Activated CD4-positive, alpha-beta T cell treated with anti-CD3 and anti-CD28 coated beads, Interleukin-2, amount 10 ng/mL, durations not matched to agents 24 days and 14 days (primary cell): ENCODE measurements around the gene RERE. TPM values are rescaled to one million over a fixed set of nuclear protein-coding genes. Genes with fewer than 3 reads are reported as not detected.
A peak's percentile ranks its signal among the peaks of the same experiment; 100 is the strongest.

Experiments
- DNase-seq: peaks from one replicate; pipeline ENCODE4 v3.0.0; 2022
- H3K27ac Mint-ChIP-seq: one replicate; pipeline ENCODE4 v1.8.0; 2022; ENCODE audit warnings: mild to moderate bottlenecking, mixed read lengths
- H3K27me3 Mint-ChIP-seq: one replicate; pipeline ENCODE4 v1.8.0; 2022; ENCODE audit warnings: mixed read lengths
- H3K36me3 Mint-ChIP-seq: one replicate; pipeline ENCODE4 v1.8.0; 2022; ENCODE audit warnings: low read depth, mild to moderate bottlenecking, mixed read lengths
- H3K4me1 Mint-ChIP-seq: one replicate; pipeline ENCODE4 v1.8.0; 2021; ENCODE audit warnings: mixed read lengths
- H3K4me3 Mint-ChIP-seq: one replicate; pipeline ENCODE4 v1.8.0; 2022; ENCODE audit warnings: mild to moderate bottlenecking, moderate library complexity, mixed read lengths
- H3K9me3 Mint-ChIP-seq: one replicate; pipeline ENCODE4 v1.8.0; 2021; ENCODE audit warnings: mixed read lengths
- intact Hi-C: fragments of 100-400 bp; cut with micrococcal nuclease; formaldehyde crosslinking; loops from one replicate; pipeline ENCODE4 v1.15.1; 2023
- total RNA-seq: library from RNA; stranded (reverse); gene quantifications from 2 replicates; pipeline ENCODE4 v1.2.3, GENCODE V29; 2022

Gene RERE
- total RNA-seq, 1 donor from 2014 or later = 85.6 TPM

DNA sequence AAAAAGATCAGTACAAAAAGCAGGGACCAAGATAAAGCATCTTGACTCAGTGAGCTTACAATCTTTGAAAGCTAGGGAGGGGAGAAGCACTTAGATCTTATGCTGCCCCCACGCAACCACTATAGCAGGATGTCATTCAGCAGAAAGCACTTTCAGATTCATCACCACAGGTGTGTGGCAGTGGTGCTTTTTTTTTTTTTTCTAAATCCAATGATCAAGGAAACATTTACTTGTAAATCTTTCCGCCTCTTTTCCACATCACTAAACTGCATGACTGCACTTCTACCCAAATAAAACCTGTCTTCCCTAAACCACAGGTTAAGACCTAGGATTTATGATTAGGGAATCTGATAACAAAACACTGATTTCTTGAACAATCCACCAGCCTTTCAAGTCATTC lies 344.8 kb downstream of the RERE start:
- peak; percentile 84 for DNase-seq
- Mint-ChIP-seq H3K9me3 (no peaks in the 10 kb centered on the region), H3K4me1 (peaks cover 44% of the 10 kb centered on the region), H3K27ac (peak overlapping the region; percentile 86), H3K27me3 (no peaks in the 10 kb centered on the region), H3K4me3 (peak overlapping the region; percentile 51), H3K36me3 (peaks cover 6% of the 10 kb centered on the region)
- intact Hi-C loops = loop anchor here (1.0 to 10.0 kb wide), 4 partner anchors 48 to 192 kb away; no protein-coding TSS in a partner anchor

GRCh38 chr1:8471451-8471850 lies 346.0 kb downstream of the RERE start:
- Mint-ChIP-seq H3K4me1 (peaks cover 35% of the 10 kb centered on the region), H3K36me3 (peaks cover 5% of the 10 kb centered on the region), H3K27ac (no peak overlapping the region), H3K4me3 (no peak overlapping the region), H3K27me3 (no peaks in the 10 kb centered on the region), H3K9me3 (no peaks in the 10 kb centered on the region)
- intact Hi-C loops = loop anchor here (10.0 kb wide), 1 partner anchor 193 kb away; no protein-coding TSS in a partner anchor
- DNase-seq = no peak

DNA sequence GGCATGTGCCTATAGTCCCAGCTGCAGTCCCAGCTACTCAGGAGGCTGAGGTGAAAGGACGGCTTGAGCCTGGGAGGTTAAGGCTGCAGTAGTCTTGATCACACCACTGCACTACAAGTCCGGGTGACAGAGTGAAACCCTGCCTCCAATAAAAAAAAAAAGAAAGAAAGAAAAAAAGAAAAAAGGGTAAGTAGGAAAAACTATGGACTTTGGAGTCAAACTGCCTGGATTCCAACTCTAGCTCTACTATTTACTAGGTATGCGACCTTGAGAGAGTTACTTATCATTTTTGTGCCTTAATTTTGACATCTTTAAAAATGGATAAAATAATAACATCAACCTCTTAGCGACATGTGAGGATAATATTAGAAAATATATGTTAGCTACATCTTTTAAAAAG lies 348.7 kb downstream of the RERE start:
- Mint-ChIP-seq H3K4me3 (no peak overlapping the region), H3K9me3 (no peaks in the 10 kb centered on the region), H3K4me1 (peaks cover 30% of the 10 kb centered on the region), H3K27ac (no peak overlapping the region), H3K27me3 (no peaks in the 10 kb centered on the region), H3K36me3 (peaks cover 12% of the 10 kb centered on the region)
- no peak for DNase-seq
- intact Hi-C loops = no loop called here

DNA sequence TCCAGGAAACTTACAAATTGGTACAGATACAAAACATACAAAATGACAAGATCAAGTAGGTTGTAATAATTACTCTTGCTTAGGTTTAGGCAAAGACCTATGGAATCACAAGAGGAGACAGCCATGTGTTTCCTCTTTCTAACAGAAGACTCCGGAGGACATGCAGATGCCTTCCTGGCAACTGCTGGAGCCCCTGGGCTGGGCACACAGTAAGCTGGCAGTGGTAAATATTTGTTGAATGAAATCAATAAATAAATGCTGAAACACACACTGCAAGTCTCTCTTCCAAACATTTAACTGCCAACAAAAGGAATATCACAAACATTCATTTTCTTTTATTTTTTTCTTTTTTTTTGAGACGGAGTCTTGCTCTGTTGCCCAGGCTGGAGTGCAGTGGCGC lies 350.1 kb downstream of the RERE start:
- Mint-ChIP-seq H3K36me3 (peaks cover 19% of the 10 kb centered on the region), H3K27ac (no peak overlapping the region)

DNA sequence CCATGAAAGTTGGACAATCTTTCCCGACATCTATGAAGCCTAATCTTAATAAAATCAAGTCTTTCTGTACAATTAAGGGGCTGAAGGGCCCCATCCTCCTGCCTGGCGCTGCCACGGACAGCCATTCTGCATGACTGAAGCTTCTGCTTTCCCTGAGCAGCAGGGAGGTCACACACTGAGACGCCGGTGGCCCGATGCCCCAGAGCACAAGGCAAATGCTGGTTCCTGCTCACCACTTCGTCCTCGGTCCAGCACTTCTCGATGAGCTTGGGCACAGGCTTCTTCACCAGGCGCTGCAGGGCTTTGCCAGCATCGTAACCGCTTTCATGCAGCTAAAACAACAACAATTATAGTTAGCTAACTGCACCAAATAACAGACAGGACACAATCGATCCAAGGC lies 351.7 kb downstream of the RERE start:
- no peaks in the 10 kb centered on the region for H3K27me3 Mint-ChIP-seq
- no peak for DNase-seq
- no peaks in the 10 kb centered on the region for H3K9me3 Mint-ChIP-seq
- no peak overlapping the region for H3K27ac Mint-ChIP-seq
- H3K36me3 Mint-ChIP-seq = peaks cover 25% of the 10 kb centered on the region
- intact Hi-C loops = no loop called here
- H3K4me1 Mint-ChIP-seq = peaks cover 25% of the 10 kb centered on the region
- H3K4me3 Mint-ChIP-seq = no peak overlapping the region

More for the DNA sequence above, 350.1 kb downstream of the RERE start:
- Mint-ChIP-seq H3K27me3 (no peaks in the 10 kb centered on the region), H3K4me3 (no peak overlapping the region), H3K4me1 (peaks cover 27% of the 10 kb centered on the region), H3K9me3 (no peaks in the 10 kb centered on the region)
- intact Hi-C loops = no loop called here
- DNase-seq = no peak

- no peaks in the 10 kb centered on the region for H3K27me3 Mint-ChIP-seq
- intact Hi-C loops = no loop called here
- no peak overlapping the region for H3K27ac Mint-ChIP-seq
- peaks cover 25% of the 10 kb centered on the region for H3K36me3 Mint-ChIP-seq
- no peaks in the 10 kb centered on the region for H3K9me3 Mint-ChIP-seq
- H3K4me3 Mint-ChIP-seq = no peak overlapping the region
- no peak for DNase-seq
- H3K4me1 Mint-ChIP-seq = peaks cover 25% of the 10 kb centered on the region
Measured at GRCh38 chr1:8465013-8465412, 352.4 kb downstream of the RERE start.

DNA sequence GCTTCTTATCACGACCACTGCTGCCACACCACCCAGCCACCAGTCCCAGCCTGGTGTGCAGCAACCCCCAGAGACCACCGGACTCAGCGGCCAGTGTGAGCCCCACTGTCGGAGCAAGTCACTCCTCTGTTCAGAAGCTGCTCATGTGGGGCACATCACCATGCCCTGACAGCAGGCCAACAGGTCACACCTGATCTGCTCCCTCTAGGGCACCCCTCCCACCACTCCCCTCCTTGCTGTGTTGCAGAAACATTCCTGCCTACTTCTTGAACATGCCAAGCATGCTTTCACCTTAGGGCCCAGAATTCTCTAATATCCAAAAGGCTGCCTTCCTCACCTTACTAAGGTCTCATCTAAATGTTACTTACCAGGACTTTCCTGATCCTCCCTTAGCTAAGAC lies 353.1 kb downstream of the RERE start:
- intact Hi-C loops = no loop called here
- H3K27ac Mint-ChIP-seq = no peak overlapping the region
- no peaks in the 10 kb centered on the region for H3K9me3 Mint-ChIP-seq

DNA sequence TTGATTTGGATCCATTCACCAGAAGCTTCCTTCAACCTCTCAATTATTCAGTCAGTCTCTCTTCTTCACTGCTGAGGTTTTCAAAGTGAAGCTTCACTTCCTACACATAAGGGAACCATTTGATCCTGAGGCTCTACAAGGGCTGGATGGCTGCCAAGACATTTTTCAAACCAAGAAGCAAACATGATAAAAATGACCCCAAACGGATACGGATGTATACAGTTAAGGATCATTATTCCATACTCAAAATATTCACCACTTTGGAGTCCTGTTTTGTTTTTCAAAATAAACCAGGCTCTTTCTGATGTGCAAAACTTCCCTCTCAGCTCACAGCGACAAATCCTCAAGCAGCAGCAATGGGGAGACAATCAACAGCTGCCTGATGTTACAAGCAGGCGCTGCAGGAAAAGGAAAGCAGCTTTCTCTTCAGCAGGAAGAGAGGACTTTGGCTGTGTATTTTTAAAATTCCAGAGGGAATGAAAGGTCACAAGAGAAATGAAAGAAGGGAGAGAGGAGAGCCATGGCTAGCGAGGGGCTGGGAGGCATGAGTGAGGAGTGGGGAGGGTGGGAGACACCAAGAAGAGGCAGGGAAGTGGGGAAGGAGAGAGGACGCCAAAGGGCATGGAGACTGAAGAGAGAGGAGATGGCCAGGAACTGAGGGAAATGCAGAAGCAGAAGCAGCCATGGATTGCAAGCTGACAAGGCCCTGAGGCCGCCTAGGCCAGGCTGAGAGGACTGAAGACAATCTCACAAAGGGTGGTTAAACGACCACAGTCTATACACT lies 354.1 kb downstream of the RERE start:
- Mint-ChIP-seq H3K4me1 (peaks cover 25% of the 10 kb centered on the region), H3K27me3 (no peaks in the 10 kb centered on the region), H3K36me3 (peaks cover 25% of the 10 kb centered on the region), H3K4me3 (no peak overlapping the region), H3K9me3 (no peaks in the 10 kb centered on the region), H3K27ac (peak overlapping the region; percentile 83)
- no peak for DNase-seq
- intact Hi-C loops = no loop called here

More for the DNA sequence above, 353.1 kb downstream of the RERE start:
- no peaks in the 10 kb centered on the region for H3K27me3 Mint-ChIP-seq
- H3K4me1 Mint-ChIP-seq = peaks cover 25% of the 10 kb centered on the region
- H3K4me3 Mint-ChIP-seq = no peak overlapping the region
- no peak for DNase-seq
- peaks cover 25% of the 10 kb centered on the region for H3K36me3 Mint-ChIP-seq

DNA sequence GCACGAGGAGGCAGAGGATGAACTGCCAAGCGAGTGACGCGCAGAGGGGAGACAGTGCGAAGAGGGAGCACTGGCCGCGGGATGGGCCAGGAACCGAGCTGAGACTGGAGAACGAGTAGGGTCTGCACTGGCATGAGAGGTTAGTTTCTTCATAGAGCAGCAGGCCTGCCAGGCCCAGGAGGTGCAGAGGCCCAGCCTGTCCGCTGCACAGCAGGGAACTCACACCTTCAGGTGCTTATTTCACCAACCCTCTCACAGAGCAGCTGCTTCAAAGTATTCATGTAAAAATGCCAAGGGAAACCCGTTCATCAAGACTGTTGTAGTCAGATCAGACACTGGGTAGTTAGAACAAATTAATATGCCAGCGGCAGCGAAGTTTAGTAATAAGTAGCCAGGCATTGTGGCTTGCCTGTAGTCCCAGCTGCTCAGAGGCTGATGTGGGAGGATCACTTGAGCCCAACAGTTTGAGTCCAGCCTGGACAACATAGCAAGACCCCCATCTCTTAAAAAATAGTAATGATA lies 355.0 kb downstream of the RERE start:
- Mint-ChIP-seq H3K4me3 (no peak overlapping the region), H3K27ac (no peak overlapping the region), H3K9me3 (no peaks in the 10 kb centered on the region), H3K27me3 (no peaks in the 10 kb centered on the region), H3K36me3 (peaks cover 25% of the 10 kb centered on the region), H3K4me1 (peaks cover 32% of the 10 kb centered on the region)
- no peak for DNase-seq
- intact Hi-C loops = no loop called here

GRCh38 chr1:8461351-8462110 lies 355.9 kb downstream of the RERE start:
- no peak overlapping the region for H3K4me3 Mint-ChIP-seq
- peaks cover 38% of the 10 kb centered on the region for H3K4me1 Mint-ChIP-seq
- no peaks in the 10 kb centered on the region for H3K9me3 Mint-ChIP-seq
- intact Hi-C loops = no loop called here
- no peaks in the 10 kb centered on the region for H3K27me3 Mint-ChIP-seq
- peaks cover 31% of the 10 kb centered on the region for H3K36me3 Mint-ChIP-seq
- no peak overlapping the region for H3K27ac Mint-ChIP-seq
- no peak for DNase-seq

DNA sequence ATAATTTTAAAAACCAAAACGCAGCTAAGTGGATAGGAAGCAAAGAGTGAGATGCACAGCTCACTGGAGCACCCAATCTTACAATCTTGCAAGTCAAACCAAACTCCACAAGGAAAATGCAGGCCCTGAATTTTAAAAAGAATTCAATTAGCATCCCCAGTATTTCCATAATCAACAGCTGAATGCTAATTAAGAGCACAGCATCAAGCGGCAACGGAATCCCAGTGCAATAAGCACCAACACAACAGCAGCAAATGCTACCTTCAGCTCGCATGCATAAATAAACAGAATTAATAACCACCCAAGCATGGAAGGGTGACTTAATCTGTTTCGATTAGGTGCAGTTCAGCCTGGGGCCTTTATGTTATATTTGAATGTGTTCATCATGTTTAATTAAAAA lies 356.7 kb downstream of the RERE start:
- peaks cover 39% of the 10 kb centered on the region for H3K4me1 Mint-ChIP-seq
- no peak overlapping the region for H3K27ac Mint-ChIP-seq
- DNase-seq = no peak
- H3K4me3 Mint-ChIP-seq = no peak overlapping the region
- H3K9me3 Mint-ChIP-seq = no peaks in the 10 kb centered on the region
- H3K27me3 Mint-ChIP-seq = no peaks in the 10 kb centered on the region
- intact Hi-C loops = no loop called here
- peaks cover 34% of the 10 kb centered on the region for H3K36me3 Mint-ChIP-seq

- Mint-ChIP-seq H3K9me3 (no peaks in the 10 kb centered on the region), H3K27ac (no peak overlapping the region), H3K27me3 (no peaks in the 10 kb centered on the region), H3K4me3 (no peak overlapping the region), H3K36me3 (peaks cover 31% of the 10 kb centered on the region), H3K4me1 (peaks cover 39% of the 10 kb centered on the region)
- no peak for DNase-seq
- intact Hi-C loops = no loop called here
Measured at GRCh38 chr1:8460132-8460544, 357.3 kb downstream of the RERE start.

- Mint-ChIP-seq H3K4me3 (no peak overlapping the region), H3K36me3 (peaks cover 27% of the 10 kb centered on the region), H3K9me3 (no peaks in the 10 kb centered on the region), H3K27me3 (no peaks in the 10 kb centered on the region), H3K27ac (no peak overlapping the region), H3K4me1 (peaks cover 31% of the 10 kb centered on the region)
- intact Hi-C loops = no loop called here
- no peak for DNase-seq
Measured at GRCh38 chr1:8458607-8459006, 358.8 kb downstream of the RERE start.

DNA sequence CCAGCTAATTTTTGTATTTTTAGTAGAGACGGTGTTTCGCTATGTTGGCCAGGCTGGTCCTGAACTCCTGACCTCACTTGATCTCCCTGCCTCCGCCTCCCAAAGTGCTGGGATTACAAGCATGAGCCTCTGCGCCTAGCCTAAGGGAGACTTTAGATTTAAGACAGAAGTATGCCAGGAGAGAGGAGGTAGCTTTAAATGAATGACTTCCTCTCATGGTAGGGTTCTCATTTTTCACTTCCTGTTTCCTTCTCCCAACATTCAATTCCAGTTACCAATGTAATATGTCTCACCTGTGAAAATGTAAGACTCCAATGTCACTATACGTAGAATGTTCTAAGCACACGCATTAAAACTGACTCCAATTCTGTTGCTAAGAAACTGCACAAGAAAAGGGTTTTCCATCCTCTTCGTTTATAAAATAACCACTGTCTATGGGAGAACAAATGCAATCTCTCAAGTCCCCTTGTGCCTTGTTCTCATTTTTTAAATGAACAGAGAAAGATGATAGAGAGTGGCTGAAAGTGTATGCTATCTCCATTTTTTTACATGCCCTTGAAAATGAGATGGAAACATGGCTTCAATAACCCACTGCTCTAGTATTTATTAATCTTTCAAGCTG lies 359.6 kb downstream of the RERE start:
- intact Hi-C loops = no loop called here
- Mint-ChIP-seq H3K4me1 (peaks cover 23% of the 10 kb centered on the region), H3K27me3 (no peaks in the 10 kb centered on the region), H3K27ac (no peak overlapping the region), H3K36me3 (peaks cover 21% of the 10 kb centered on the region), H3K9me3 (no peaks in the 10 kb centered on the region), H3K4me3 (no peak overlapping the region)
- no peak for DNase-seq
